Bronchus fibroblast of lung (primary cell): ENCODE measurements around the gene ZFAND5. TPM values are rescaled to one million over a fixed set of nuclear protein-coding genes. Genes with fewer than 3 reads are reported as not detected.

Source experiments
- total RNA-seq: library from RNA; depleted of rRNA; stranded (reverse); fragments of >200 nt; gene quantifications from 2 replicates; pipeline ENCODE4 v1.2.3, GENCODE V29; 2015

ZFAND5 gene, protein sequence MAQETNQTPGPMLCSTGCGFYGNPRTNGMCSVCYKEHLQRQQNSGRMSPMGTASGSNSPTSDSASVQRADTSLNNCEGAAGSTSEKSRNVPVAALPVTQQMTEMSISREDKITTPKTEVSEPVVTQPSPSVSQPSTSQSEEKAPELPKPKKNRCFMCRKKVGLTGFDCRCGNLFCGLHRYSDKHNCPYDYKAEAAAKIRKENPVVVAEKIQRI
- total RNA-seq: 50.1 and 54.3 TPM in 2 replicates

DNA sequence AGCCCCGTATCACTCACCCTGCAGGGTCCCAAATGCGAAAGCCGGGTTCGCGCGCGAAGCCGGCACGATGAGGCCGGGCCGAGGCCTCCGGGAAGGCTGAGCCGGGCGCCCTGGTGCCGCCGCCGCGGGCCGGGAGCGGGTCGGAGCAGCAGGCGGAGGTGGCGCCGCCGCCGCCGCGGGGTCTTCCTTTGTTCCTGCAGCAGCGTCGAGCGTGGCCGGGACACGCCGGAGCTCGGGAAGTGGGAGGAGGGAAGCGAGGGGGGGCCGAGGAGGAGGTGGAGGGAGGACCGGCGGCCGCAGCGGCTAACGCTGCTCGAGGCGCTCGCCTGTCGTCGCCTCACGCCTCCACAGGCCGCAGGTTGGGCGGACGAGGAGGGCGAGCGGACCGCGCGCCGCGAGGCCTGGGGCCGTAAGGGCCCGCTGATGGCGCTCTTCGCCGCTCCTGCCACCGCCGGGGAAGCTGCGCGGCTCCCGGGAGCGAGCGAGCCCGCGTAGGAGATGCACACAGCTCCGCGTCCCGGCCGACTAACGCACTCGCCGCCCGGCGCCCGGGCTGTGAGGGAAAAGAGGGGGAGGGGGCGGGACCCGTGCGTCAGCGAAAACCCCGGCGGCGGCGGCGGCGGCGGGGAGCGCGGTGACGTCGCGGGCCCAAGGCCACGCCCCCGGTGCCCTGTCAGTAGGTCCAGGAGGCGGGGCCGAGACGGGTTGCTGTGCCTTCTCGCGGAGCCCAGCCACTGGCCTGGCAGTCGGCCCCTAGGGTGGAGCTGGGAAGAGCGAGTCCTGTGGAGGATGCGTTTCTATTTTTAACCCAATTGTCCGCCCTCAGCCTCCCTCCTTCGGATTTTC lies at the start of gene ZFAND5:
ZFAND5 (minus strand) TSS at position 530 of the 846 bp plus-strand sequence. CDS start 4,430 bp downstream, outside the sequence.

Other genes with a start within 250 kb of the ZFAND5 start
- under 0.01 and 0.34 TPM in 2 replicates for gene GDA, start 215.8 kb downstream of the ZFAND5 start, total RNA-seq
- 0.45 TPM in 1 of 2 replicates, not detected in the other for gene TMC1, start 156.4 kb upstream of the ZFAND5 start, total RNA-seq